NCI-H128 (cell line): ENCODE results near the gene SLC19A3.
"Not testable (repeated sequence)": the region's sequence is repeated elsewhere in the genome, so short reads cannot be mapped to it uniquely, and the experiment has no call there.

Source experiments
- DNase-seq: peaks from one replicate; lab custom pipeline; 2025; ENCODE audit not compliant: unreplicated experiment; lab: John Stamatoyannopoulos, UW

Gene SLC19A3

DNA sequence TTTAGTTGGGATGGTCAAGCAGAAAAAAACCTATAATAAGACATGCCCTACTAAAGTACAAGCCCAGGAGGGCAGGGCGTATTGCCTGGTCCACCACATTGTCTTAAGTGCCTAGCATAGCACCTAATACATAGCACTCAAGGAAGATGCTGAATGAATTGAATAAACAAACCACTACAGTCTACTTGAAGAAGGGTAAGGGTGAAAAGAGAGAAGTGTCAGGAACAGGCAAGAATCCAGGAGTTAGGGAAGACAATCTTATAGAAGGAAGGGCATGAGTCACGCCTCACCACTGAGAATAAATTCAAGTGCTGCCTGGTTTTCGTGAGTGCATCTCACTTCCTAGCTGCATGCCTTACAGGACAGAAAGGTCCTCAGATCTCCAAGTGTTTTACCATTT, 13.9 kb downstream of the SLC19A3 start:
- DNase-seq = no peak

- no peak for DNase-seq
Measured at GRCh38 chr2:227703280-227703732, 14.5 kb downstream of the SLC19A3 start.

DNA sequence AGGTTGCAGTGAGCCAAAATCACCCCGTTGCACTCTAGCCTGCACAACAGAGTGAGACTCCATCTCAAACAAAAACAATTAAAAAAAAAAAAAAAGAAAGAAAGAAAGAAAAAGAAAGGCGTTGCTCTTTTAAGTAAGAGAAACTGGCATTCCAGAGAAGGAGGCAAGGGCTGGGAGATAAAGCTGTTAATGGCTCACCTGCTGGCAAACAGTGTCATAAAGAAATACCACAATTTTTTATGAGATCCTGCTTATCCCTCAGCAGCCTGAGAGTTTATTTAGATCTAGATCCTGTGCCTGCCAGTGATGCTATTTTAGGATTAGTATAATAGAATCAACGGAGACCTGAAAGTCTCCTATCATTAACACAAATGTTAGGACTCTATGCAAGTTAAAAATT, 16.3 kb downstream of the SLC19A3 start:
- no peak for DNase-seq

DNA sequence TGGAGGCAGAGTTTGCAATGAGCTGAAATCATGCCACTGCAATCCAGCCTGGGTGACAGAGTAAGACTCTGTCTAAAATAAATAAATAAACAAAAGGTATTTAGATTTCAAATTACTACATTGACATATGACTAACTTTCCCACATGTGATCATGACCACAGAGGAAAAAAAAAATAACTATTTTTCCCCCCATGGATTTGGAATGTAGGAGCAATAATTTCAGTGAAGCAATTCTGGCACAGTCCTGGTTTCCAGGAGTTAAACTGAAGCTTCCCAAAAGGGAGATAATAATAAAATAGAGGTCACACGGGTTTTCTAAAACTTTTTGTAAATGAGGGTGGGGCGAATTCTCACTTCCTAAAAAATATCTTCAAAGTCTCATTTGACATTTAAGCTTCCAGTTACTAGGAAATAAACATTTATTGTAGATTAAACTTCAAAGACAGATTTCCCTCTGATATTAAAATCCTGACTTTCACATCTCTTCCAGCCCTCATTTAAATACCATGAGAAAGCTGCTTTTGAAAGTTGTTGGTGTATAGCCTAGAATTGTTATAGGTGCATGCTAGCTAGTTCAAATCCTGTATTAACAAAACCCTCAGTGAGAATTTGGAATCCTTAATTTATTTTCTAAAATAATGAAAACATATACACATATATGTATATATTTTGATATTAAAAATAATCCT, 20.7 kb downstream of the SLC19A3 start:
- no peak for DNase-seq

DNA sequence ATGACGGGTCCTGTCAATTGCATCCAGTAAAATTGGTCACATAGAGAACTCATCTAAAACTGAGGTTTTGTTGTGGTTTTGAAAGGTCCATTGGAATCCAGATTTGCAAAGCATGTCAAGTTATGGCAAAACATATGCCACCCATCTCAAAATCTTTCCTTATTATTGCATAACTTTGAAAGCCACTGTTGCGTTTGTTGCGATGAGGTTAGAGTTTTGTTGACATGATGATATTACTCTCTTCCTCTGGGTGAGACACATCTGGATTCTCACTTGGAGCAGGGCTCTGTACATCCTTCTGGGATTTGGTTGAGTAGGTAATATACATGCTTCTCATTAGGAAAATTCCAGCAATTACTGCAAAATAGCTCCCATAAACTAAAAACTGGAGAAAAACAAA, 30.6 kb downstream of the SLC19A3 start:
- DNase-seq = no peak

DNA sequence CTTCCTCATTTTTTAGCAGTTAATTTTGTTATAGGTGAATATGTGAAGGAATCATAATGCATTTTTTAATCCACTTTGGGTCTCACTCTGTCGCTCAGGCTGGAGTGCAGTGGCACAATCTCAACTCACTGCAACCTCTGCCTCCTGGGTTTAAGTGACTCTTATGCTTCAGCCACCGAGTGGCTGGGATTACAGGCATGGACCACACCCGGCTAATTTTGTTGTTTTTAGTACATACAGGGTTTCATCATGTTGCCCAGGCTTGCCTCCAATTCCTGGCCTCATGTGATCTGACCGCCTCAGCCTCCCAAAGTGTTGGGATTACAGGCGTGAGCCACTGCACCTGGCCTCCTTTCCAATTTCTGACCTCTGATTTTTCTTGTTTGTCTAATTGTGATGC, 33.6 kb downstream of the SLC19A3 start:
- no peak for DNase-seq

GRCh38 chr2:227677928-227678327, 39.9 kb downstream of the SLC19A3 start:
- no peak for DNase-seq

DNA sequence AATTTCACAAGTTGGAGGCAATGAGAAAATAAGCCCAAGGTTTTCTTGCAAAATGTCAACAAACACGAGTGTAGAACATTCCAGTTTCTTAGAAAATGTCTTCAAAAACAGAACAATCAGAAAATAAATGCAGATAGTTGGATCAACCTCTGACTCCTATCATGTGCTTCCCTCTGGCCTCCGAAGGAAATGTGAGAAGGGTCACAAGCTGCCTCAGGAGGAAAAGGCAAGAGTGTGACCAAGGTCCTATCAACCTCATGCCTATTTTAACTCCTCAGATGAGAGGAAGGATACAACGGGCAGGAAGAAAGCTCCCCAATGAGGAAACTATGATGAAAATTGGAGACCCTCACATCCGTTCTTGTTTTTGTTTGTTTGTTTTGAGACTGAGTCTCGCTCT, 43.3 kb downstream of the SLC19A3 start:
- DNase-seq = no peak

- DNase-seq = not testable (repeated sequence)
Measured at GRCh38 chr2:227673620-227674019, 44.2 kb downstream of the SLC19A3 start.

DNA sequence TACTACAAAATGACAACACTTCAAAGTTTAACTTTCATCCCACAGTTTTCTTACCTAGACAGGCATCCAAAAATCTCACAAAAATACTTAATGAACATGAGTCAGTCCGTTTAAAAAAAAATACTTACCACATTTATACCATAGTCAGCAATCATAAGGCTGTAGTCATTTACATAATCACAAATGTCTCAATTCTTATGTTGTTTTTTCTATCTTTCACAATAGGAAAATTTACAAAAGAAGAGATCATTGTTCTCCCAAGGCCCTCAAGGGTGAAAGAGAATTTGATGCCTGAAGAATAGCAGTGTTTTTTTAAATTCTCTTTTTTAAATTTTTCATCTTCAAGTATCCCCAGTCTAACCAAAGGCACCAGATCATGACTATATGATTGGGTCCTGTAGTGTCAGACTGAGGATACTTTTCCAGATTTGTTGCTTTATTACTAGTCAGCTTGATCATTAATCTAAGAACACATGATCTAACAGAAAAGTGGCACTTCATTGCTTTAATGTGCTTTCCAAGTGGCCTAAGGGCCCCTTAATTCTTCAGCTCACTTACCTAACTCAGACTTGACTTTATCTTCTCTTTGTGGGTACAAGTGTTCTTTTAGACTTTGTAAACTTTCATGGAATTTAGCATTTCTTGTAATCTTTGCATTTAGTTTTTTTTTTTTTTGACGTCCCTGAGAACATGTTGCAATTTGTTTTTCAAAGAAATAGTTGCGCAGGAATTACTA, 46.5 kb downstream of the SLC19A3 start:
- no peak for DNase-seq

GRCh38 chr2:227666631-227667170, 51.1 kb downstream of the SLC19A3 start, which contains the start of gene SCYGR5:
Gene SCYGR5, plus strand, starts transcription at chr2:227666804. Its CDS starts 0 bp downstream, at chr2:227666804.
- DNase-seq = not testable (repeated sequence)

DNA sequence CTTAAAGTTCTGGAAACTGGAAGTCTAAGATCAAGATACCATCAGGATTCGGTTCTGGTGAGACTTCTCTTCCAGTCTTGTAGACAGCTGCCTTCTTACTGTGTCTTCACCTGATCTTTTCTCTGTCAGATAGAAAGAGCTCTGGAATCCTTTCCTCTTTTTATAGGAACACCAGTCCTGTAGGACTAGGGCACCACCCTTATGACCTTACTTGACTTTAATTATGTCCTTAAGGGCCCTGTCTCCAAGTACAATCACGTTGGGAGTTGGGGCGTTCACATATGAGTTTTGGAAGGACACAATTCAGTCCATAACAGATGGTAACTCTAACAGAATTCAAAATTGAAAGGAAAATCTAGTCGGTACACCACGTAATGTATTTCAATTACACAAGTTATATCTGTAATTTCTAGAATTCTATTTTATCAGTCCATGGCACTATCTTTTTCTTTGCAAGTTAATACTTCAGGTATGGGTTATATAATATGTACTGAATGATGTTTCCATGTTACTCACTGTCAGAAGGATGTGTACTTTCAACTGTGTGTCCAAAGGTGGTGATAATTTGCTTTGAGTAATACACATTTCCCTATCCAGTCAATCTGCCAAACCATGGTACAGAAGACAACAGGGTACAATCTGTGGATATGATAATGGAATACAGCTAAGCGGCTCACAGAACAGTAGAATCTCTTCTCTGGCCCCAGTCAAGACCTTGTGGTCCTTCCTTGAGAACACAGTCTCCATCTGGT, 52.5 kb downstream of the SLC19A3 start:
- DNase-seq = no peak

DNA sequence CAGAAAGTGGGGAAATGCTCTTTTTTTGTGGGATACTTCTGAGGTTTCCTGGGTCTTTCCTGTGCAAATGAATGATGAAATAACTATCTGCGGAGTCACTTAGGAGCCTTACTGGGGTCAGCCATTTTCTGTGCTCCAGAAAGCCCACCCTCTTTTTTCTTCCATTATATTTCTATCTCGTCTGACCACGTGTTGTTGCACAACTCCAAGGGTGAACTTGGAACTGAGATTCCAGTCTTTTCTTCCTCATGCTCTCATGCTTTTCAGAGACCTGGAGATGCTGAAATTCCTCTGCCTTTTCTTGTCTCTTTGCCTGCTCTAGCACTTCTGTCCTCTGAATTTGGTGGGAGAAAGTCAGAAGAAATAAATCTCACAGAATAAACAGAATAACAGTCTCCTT, 56.0 kb downstream of the SLC19A3 start:
- no peak for DNase-seq

DNA sequence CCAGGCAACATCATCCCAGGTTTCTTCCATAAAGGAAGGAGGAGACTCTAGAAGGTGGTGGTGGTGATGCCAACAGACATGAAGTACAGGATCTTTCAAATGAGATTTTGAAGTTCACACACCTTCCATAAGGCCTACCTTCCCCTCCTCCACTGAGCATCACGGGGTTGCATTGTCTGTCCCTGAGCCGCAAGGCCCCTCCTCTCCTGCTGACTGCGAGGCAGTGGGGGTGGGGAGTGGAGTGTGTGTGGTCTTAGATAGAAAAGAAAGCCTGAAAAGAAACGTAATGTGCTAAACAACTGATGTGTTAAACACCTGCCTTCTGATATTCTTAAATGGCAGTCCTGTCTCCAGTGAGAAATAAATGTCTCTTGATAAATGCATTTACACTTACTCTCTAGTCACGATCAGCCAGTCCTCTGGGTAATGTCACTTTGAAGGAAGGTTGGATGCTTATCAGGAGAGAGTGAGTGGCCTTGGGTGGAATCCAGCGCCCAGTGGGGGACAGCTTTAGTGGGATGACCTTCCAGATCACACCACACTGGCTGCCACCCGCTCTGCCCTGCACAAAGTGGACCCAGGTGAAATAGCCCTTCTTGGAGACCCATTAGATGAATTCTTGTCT, 56.7 kb downstream of the SLC19A3 start:
- no peak for DNase-seq

DNA sequence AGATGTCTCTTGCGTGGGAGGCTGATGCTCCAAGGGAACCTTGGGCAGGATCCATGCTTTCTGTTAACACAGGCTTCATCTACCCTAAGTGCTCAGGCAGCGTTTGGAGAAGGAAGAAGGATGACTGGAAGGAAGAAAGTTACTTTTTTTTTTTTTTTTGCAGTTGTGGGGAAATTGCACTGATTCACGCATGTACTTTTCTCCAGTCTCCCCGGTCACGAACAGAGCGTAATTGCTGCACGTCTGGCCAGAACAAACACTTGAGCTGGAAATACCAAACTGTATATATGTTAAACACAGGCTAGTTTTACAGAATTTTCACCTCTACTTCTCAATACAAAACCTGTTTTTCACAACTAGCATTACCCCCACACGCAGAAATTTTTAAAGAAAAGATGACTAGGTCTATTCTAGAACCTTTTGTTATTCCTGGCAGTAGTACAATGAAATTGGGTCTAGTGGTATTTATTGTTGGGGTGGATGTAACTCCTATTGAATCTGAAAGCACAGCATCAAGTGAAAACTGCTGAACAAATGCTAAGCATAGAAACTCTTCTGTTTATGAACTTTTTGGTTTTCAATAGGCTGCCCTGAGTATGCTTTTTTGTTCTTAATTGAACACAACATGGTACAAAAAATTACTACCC, 60.5 kb downstream of the SLC19A3 start:
- no peak for DNase-seq

DNA sequence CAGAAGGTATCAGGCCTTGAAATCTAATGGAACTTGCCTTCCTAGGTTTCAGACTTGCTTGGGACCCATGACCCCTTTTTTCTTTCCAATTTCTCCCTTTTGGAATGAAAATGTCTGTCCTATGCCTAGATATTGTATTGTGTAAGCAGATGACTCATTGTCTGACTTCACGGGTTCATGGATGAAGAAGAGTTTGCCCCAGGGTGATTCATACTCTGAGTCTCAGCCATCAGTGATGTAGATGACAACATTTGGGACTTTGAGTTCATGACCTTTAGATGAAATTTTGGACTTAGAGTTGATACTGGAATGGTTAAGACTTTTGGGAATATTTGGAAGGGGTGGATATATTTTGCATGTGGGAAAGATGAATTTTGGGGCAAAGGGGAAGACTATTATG, 62.4 kb downstream of the SLC19A3 start:
- DNase-seq = no peak

DNA sequence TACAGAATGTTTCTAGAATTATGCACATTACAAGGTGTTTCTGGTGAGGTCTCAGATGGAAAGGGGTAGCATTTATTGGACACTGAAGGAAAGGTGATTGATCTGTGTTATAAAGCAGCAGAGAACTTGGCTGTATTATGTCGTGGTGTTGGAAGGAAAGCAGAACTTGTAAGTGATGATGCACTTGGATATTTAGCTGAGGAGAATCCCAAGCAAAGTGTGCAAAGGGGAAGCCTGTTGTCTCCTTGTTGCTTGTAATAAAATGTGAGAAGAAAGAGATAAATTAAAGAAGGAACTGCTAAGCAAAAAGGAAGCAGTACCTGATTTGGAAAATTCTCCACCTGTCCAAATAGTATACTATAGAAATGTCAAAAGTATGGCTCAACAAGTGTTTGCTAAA, 63.4 kb downstream of the SLC19A3 start:
- no peak for DNase-seq

DNA sequence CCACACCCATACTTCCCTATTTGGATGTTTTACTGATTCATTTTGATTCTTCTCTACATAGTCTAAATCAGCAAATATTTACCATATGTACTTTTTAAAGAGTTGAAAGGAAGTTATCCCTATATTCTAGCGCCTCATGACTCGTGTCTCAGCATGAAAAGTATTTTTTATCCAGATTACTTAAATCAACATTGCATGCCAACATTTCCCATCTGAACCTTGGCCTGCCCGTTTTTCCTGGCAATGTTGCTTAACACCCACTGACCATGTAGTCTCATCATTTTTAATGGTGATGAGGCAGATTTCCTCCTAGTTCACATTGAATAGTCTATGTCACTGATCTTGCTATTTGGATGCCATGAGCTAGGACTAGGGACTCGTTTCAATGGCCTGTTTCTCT, 64.4 kb downstream of the SLC19A3 start:
- no peak for DNase-seq

- no peak for DNase-seq
Measured at GRCh38 chr2:227643990-227644551, 73.8 kb downstream of the SLC19A3 start.

DNA sequence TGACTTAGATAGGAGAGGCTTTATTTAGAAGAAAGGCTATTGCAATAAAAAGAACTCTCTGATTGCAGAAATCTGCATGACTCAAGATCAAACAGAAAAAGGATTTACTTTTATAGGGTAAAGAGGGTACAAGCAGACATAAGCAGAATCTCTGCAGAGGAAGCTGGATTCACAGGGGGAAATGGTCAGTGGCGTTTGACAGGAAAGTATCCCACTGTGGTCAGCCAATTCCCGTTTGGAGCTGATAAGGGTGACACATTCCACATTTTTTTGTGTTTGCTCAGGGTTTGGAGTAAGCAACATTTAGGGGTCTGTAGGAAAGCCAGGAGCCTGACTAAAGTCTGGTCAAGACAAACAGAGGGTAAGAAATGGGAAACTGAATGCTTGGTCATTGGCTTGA, 75.2 kb downstream of the SLC19A3 start:
- DNase-seq = no peak
